SJSA1 (cell line): ENCODE results near the gene YTHDF1. TPM values are rescaled to one million over a fixed set of nuclear protein-coding genes. Genes with fewer than 3 reads are reported as not detected.
A peak's percentile ranks its signal among the peaks of the same experiment; 100 is the strongest.

Experiments
- DNase-seq, 2 experiments: peaks; one replicate each; pipeline ENCODE4 v3.0.0-alpha.2; 2015 to 2020; ENCODE audit warnings: low spot score in 2 of 2, low read depth in 1 of 2
- H3K27ac ChIP-seq: fragments of 250-450 bp; sonication (Bioruptor Pico); 2 replicates; pipeline ENCODE4 v1.5.1; 2020; ENCODE audit warnings: mild to moderate bottlenecking, moderate library complexity
- H3K27me3 ChIP-seq: fragments of 250-450 bp; sonication (Bioruptor Pico); replicated peaks from 2 replicates; pipeline ENCODE4 v1.5.1; 2020; ENCODE audit warnings: mild to moderate bottlenecking, moderate library complexity
- H3K36me3 ChIP-seq: fragments of 250-450 bp; sonication (Bioruptor Pico); 2 replicates; pipeline ENCODE4 v1.5.1; 2020; ENCODE audit warnings: mild to moderate bottlenecking
- H3K4me1 ChIP-seq: fragments of 250-450 bp; sonication (Bioruptor Pico); replicated peaks from 2 replicates; pipeline ENCODE4 v1.6.1; 2021; ENCODE audit warnings: mild to moderate bottlenecking
- H3K4me3 ChIP-seq: fragments of 250-450 bp; sonication (Bioruptor Pico); 2 replicates; pipeline ENCODE4 v1.5.1; 2020; ENCODE audit warnings: mild to moderate bottlenecking
- H3K9me3 ChIP-seq: fragments of 250-450 bp; sonication (Bioruptor Pico); replicated peaks from 2 replicates; pipeline ENCODE4 v1.5.1; 2020; ENCODE audit warnings: mild to moderate bottlenecking
- total RNA-seq: library from RNA; depleted of rRNA; stranded (reverse); fragments of >200 nt; shearing (Covaris generic); gene quantifications from 2 replicates; pipeline ENCODE4 v1.2.3, GENCODE V29; 2014

Gene YTHDF1
- total RNA-seq, 1 experiment from 2014 or later, result 30.2 TPM

- H3K36me3 ChIP-seq, result no peaks in the 10 kb centered on the region
- no peaks in the 10 kb centered on the region for H3K27me3 ChIP-seq
- DNase-seq, result no peak
- no peaks in the 10 kb centered on the region for H3K4me1 ChIP-seq
- H3K4me3 ChIP-seq, result no peak overlapping the region
- H3K9me3 ChIP-seq, result no peaks in the 10 kb centered on the region
- H3K27ac ChIP-seq, result no peak overlapping the region
Measured at GRCh38 chr20:63242736-63243135, 26.8 kb upstream of the YTHDF1 start.

DNA sequence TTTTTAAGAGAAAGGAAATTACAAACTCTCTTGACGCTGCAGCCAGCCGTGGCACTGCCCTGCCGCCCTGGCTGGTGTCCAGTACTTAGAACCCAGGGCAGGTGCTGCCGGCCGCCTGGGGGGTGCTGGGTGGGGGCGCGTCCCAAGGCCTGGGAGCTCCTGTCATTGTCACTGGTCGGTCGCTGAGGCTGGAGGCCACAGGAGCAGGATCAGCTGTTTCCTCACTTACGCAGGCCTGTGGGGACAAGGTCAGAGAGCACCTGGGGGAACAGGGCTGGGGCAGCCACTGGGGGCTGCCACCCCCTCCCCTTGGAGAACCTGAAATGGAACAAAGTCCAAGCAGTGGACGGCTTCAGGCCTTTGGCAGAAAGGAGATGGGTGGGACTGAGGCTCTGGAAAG is 25.3 kb upstream of the YTHDF1 start:
- no peaks in the 10 kb centered on the region for H3K36me3 ChIP-seq
- no peak for DNase-seq
- H3K4me1 ChIP-seq, result no peaks in the 10 kb centered on the region
- no peak overlapping the region for H3K4me3 ChIP-seq
- H3K27ac ChIP-seq, result no peak overlapping the region
- no peaks in the 10 kb centered on the region for H3K27me3 ChIP-seq
- no peaks in the 10 kb centered on the region for H3K9me3 ChIP-seq

DNA sequence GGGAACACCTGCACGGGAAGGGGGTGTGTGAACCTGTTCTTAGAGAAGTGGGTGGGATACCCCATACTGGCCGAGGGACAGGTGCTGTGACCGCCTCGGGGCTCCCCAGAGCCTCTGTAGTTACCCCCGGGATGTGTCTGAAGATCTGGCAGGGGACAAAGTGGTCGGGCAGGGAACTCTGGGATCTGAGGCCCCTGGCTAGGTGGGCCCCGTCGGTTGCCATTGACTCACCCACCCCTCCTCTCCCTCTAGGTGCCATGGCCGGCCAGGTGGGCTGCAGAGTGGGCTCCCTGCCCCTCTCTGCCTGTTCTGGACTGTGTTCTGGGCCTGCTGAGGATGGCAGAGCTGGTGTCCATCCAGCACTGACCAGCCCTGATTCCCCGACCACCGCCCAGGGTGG is 24.1 kb upstream of the YTHDF1 start:
- H3K4me3 ChIP-seq, result no peak overlapping the region
- H3K4me1 ChIP-seq, result no peaks in the 10 kb centered on the region
- no peaks in the 10 kb centered on the region for H3K9me3 ChIP-seq
- H3K27me3 ChIP-seq, result no peaks in the 10 kb centered on the region
- H3K27ac ChIP-seq, result no peak overlapping the region
- H3K36me3 ChIP-seq, result no peaks in the 10 kb centered on the region
- no peak for DNase-seq

DNA sequence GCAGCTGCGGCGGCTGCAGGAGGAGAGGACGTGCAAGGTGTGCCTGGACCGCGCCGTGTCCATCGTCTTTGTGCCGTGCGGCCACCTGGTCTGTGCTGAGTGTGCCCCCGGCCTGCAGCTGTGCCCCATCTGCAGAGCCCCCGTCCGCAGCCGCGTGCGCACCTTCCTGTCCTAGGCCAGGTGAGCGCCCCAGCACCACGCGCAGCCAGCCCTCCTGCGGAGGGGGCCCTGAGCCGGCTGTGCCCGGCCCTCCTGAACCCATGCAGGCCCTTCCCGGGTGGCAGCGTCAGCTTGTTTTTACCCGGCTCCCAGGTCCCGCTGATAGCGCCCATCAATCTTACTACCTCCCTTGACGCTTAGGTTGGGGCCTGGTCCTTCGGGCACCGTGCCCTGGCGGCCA is 23.5 kb upstream of the YTHDF1 start:
- H3K36me3 ChIP-seq, result no peaks in the 10 kb centered on the region
- no peaks in the 10 kb centered on the region for H3K9me3 ChIP-seq
- DNase-seq, result no peak
- no peaks in the 10 kb centered on the region for H3K27me3 ChIP-seq
- no peak overlapping the region for H3K4me3 ChIP-seq
- no peak overlapping the region for H3K27ac ChIP-seq
- H3K4me1 ChIP-seq, result no peaks in the 10 kb centered on the region

DNA sequence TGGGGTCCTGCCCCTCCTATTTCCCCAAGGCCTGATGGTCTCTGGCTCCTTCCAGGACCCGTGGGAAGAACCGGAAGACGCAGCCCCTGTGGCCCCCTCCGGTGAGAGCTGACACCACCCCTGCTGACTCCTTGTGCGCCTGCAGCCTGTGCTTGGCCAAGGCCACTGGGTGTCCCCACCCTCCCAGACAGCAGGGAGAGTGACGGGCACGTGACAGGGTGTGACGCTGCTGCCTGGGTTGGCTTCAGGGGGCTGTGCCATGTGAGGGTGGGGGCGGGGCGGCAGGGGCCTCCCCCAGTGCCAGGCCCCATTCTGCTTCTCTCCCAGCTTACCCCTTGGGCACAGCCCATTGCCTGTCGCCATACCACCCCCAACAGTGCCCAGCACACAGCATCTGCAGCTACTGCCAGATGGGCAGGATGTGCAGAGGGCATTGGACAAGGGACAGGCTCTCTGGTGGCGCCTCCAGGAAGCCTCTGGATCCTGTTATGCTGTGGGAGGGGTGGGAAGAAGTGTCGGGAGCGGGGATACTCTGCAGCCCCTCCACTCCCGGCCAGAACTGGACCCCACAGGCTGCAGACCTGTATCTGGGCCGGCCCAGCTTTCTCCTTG is 22.7 kb upstream of the YTHDF1 start:
- H3K36me3 ChIP-seq, result no peaks in the 10 kb centered on the region
- H3K27ac ChIP-seq, result no peak overlapping the region
- H3K4me3 ChIP-seq, result no peak overlapping the region
- no peak for DNase-seq
- no peaks in the 10 kb centered on the region for H3K9me3 ChIP-seq
- H3K27me3 ChIP-seq, result no peaks in the 10 kb centered on the region
- H3K4me1 ChIP-seq, result peaks cover 3% of the 10 kb centered on the region

DNA sequence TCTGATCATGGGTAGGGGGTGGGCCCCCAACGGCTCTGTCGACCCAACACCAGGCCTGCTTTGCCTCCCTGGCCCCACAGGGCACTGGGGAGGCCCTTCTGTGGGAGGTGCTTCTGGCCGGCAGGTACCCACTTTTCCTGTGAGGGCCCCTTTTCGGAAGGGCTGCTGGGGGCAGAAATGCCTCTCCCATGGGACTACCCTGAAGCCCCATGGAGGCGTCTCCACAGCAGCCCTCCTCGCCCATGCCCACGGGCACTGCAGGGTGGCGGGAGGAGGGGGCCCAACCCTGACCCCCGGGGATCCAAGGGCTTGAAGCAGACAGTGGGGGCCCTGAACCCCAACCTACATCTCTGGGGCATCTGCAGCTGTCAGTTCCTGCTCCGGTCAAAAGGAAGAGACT is 22.1 kb upstream of the YTHDF1 start:
- Histone ChIP-seq H3K36me3 (no peaks in the 10 kb centered on the region), H3K27me3 (no peaks in the 10 kb centered on the region), H3K27ac (no peak overlapping the region), H3K9me3 (no peaks in the 10 kb centered on the region), H3K4me3 (no peak overlapping the region), H3K4me1 (peaks cover 9% of the 10 kb centered on the region)
- no peak for DNase-seq

DNA sequence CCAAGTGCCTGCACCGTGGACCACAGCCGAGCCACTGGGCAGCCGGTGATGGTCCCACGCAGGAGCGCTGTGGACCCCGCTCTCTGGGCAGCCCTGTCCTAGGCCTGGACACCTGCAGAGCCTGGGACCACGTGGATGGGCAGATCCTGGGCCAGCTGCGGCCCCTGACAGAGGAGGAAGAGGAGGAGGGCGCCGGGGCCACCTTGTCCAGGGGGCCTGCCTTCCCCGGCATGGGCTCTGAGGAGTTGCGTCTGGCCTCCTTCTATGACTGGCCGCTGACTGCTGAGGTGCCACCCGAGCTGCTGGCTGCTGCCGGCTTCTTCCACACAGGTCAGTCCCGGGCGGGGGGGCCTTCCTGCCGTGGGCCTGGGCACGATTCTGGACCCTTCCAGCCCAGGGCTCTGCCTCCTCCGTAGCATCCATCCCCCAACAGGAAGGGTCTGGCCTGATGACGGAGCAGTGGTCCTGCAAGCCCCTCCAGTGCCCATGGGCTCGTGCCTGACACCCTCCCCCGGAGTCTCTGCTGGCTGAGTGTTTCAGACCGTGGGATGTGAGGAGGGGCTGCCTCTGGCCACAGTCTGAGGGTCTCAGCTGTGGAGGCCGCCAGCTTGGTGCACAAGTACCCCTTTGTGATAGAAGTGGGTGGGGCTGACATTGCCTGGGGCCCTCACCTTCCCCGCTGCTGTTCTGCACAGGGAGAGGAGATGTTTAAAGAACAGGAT is 20.3 kb upstream of the YTHDF1 start:
- Histone ChIP-seq H3K4me1 (peaks cover 27% of the 10 kb centered on the region), H3K27ac (no peak overlapping the region), H3K36me3 (no peaks in the 10 kb centered on the region), H3K9me3 (no peaks in the 10 kb centered on the region), H3K4me3 (no peak overlapping the region), H3K27me3 (no peaks in the 10 kb centered on the region)
- DNase-seq, result no peak

- H3K9me3 ChIP-seq, result no peaks in the 10 kb centered on the region
- no peaks in the 10 kb centered on the region for H3K27me3 ChIP-seq
- no peak within 1 kb of the TSS for H3K4me3 ChIP-seq
Measured at GRCh38 chr20:63235399-63235983, 19.6 kb upstream of the YTHDF1 start, which contains the start of gene BIRC7. TSS of gene BIRC7 (plus strand) at chr20:63235905. CDS start at chr20:63236097, 192 bp downstream.

DNA sequence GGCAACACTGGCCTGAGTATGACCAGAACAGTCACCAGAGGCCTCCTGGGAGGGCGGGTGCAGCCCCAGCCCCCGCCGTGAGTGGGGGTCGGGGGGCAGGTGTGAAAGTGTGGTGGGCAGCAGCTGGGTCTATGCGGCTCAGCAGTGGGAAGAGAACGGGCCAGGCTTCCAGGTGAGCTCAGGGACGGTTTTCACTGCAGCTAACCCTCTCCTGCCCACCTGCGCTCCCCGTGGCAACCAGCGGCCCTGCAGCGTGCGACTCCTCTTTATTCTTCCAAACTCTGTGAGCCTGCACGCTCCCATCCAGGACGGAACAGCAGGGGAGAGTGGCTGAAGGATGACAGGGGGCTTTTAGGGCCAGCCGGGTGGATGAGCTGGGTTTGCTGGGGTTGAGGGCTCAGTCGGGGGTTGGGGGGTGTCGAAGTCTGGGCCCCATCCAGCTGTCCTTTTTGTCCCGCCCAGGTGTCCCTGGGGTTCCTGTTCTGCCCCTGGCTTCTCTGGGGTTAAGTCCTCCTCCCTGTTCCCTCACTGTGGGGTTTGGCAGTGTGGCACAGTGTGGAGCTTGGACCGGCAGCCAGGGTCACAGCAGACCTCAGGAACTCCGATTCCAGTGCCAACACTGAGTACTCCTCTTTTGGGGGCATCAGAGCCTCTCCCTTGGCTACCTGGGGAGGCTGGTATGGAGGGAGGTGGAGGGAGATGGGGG is 18.9 kb upstream of the YTHDF1 start:
- peaks cover 38% of the 10 kb centered on the region for H3K4me1 ChIP-seq
- no peak overlapping the region for H3K4me3 ChIP-seq
- no peak overlapping the region for H3K27ac ChIP-seq
- H3K27me3 ChIP-seq, result no peaks in the 10 kb centered on the region
- no peak for DNase-seq
- no peaks in the 10 kb centered on the region for H3K9me3 ChIP-seq
- no peaks in the 10 kb centered on the region for H3K36me3 ChIP-seq

More at GRCh38 chr20:63235399-63235983, 19.6 kb upstream of the YTHDF1 start, which contains the start of gene BIRC7:
- no peaks in the 10 kb centered on the region for H3K36me3 ChIP-seq
- H3K4me1 ChIP-seq, result peaks cover 34% of the 10 kb centered on the region
- no peak within 1 kb of the TSS for H3K27ac ChIP-seq
- DNase-seq, result no peak

- Histone ChIP-seq H3K27me3 (no peaks in the 10 kb centered on the region), H3K36me3 (no peaks in the 10 kb centered on the region), H3K27ac (peak overlapping the region; percentile 93; the same call in 1 of the 2 replicates), H3K4me3 (no peak overlapping the region), H3K4me1 (peaks cover 38% of the 10 kb centered on the region), H3K9me3 (no peaks in the 10 kb centered on the region)
- DNase-seq, result no peak
Measured at GRCh38 chr20:63233924-63234323, 18.0 kb upstream of the YTHDF1 start.

GRCh38 chr20:63233061-63233344 is 17.1 kb upstream of the YTHDF1 start:
- Histone ChIP-seq H3K36me3 (no peaks in the 10 kb centered on the region), H3K4me3 (no peak overlapping the region), H3K9me3 (no peaks in the 10 kb centered on the region), H3K27ac (peak overlapping the region; percentile 93), H3K4me1 (peaks cover 38% of the 10 kb centered on the region), H3K27me3 (no peaks in the 10 kb centered on the region)
- no peak for DNase-seq

DNA sequence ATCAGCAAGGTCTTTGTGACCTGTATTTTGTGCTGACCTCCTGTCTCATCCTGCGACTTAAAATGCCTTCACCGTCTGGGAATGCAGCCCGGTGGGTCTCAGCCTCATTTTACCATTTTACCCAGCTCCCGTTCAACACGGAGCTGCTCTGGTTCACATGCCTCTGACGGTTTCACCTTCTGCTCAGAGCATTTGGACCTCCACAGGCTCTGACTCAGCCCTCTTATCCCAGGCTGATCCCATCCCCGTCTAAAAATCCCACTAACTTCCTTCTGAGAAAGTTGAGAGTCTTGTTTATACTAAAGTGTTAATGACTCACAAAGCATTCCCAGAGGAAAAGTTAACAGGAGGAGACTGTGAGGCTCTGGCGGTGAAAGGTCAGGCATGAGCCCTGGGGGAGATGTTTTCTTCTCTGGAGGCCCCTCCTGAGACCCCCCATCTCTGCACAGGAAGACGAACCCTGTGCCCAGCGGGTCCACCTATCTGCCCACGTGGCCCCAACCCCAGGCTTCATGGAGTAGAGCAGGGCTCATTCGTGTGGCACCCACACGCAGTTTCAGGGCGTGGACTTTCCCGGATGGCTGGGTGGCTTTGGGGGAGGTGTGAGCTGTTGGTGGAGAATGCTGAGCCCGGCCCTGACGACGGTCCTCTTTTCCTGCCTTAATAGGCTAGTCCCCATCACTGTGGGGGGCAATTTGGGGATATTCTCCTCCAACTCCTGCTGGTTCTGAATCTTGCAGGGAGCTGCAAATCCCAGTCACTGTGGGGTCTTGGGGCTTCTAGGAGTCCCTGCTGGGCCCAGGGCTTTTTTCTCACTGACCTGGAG is 16.5 kb upstream of the YTHDF1 start:
- H3K36me3 ChIP-seq, result no peaks in the 10 kb centered on the region
- DNase-seq, result peak; percentile 90 to 99
- peaks cover 38% of the 10 kb centered on the region for H3K4me1 ChIP-seq
- H3K9me3 ChIP-seq, result no peaks in the 10 kb centered on the region
- H3K27me3 ChIP-seq, result no peaks in the 10 kb centered on the region
- no peak overlapping the region for H3K4me3 ChIP-seq
- H3K27ac ChIP-seq, result peak overlapping the region; percentile 93

- Histone ChIP-seq H3K4me1 (peaks cover 38% of the 10 kb centered on the region), H3K27me3 (no peaks in the 10 kb centered on the region), H3K36me3 (no peaks in the 10 kb centered on the region), H3K27ac (no peak overlapping the region), H3K4me3 (no peak overlapping the region), H3K9me3 (no peaks in the 10 kb centered on the region)
- DNase-seq, result peak in 1 of 2 experiments; percentile 21
Measured at GRCh38 chr20:63230800-63231268, 14.9 kb upstream of the YTHDF1 start.
